Heart left ventricle (tissue), 13 donors: ENCODE measurements around the gene SFXN1.

Experiments
- POLR2A ChIP-seq, 2 donors: fragments of 450-650 bp; IDR thresholded peaks; one replicate each; pipeline ENCODE4 v1.6.1; 2017; ENCODE audit warnings: antibody characterized with exemption in 2 of 2, mild to moderate bottlenecking in 2 of 2, moderate library complexity in 2 of 2
- TF ChIP-seq, protein P1 (sequence below), 12 donors: fragments of 200-600 bp; sonication (generic) in 4 of 12; IDR thresholded peaks; one replicate each; pipeline versions ENCODE4 v1.5.0 to v1.8.0; 2018 to 2022; ENCODE audit warnings: antibody characterized with exemption in 12 of 12, mild to moderate bottlenecking in 5 of 12
- donor health status: ischemic (EF 13 %, LVEDD 7.1; RV severe dilation, severe dysfunction).
- donor health status: DM: no; HTN: yes; CAD: no.
- donor health status: DM: no; HTN: no; CAD: no.
- donor health status: ischemic (EF 25% LVEDD 6.9; RV normal size, moderate dysfunction).
- donor health status: ischemic (EF 25% LVEDD 5.7; RV mildly dilated, moderate dysfunction).
- donor health status: ischemic (EF 35%, LVEDD 5.7; RV mildly dilated, moderate dysfunction).
- donor health status: nonischemic (EF 11% LVEDD 7.7; RV severe dilation, severe dysfunction).
- donor health status: DM: yes; HTN: yes; CAD: no.
- donor health status: PGD.
- donor health status: ischemic (EF 29% LVEDD 5.4; RV normal size, mild dysfunction).
- donor health status: nonischemic (EF 23%, LVEDD 6.1; RV moderate dilation, normal function).

DNA sequence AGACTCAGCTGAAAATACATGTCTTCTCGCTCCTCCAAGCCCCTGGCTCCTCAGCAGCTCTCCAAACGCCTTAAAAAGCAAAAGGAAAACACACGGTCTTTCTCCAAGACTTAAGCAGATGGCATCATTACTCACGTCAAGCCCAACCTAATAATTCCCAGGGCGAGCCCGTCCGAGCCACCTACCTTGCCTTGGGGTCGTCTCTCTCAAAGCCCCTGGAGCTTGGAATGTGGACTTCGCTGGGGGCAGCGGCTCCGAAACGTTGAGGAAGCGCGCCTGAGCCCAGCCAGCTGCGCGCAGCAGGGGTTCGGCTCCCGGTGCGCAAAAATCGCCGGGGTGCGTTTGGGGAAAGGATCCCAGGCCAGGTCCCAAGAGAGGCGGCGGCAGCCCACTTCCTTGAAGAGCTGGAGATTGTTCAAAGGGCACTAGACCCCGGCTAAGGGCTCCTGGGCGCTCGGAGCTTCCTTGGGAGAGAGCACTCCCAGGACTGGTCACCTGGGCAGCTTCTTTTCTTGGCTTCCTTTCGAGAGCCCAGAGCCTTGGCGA, 34.8 kb upstream of the SFXN1 start:
- TF ChIP-seq, protein P1, sequence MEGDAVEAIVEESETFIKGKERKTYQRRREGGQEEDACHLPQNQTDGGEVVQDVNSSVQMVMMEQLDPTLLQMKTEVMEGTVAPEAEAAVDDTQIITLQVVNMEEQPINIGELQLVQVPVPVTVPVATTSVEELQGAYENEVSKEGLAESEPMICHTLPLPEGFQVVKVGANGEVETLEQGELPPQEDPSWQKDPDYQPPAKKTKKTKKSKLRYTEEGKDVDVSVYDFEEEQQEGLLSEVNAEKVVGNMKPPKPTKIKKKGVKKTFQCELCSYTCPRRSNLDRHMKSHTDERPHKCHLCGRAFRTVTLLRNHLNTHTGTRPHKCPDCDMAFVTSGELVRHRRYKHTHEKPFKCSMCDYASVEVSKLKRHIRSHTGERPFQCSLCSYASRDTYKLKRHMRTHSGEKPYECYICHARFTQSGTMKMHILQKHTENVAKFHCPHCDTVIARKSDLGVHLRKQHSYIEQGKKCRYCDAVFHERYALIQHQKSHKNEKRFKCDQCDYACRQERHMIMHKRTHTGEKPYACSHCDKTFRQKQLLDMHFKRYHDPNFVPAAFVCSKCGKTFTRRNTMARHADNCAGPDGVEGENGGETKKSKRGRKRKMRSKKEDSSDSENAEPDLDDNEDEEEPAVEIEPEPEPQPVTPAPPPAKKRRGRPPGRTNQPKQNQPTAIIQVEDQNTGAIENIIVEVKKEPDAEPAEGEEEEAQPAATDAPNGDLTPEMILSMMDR (IDR thresholded peaks at IDR 0.05) = no peak
- TF ChIP-seq POLR2A (IDR thresholded peaks at IDR 0.05) = no peak
